HepG2 (cell line): ENCODE measurements around the gene PAIP2. TPM values are rescaled to one million over a fixed set of nuclear protein-coding genes. Genes with fewer than 3 reads are reported as not detected.

Experiments
- ATF1 ChIP-seq: IDR thresholded peaks from 2 replicates; pipeline ENCODE4 v1.6.1; 2016; ENCODE audit warnings: mild to moderate bottlenecking, control low read depth
- ATF5 ChIP-seq: sonication (generic); formaldehyde crosslinking; IDR thresholded peaks from 2 replicates; pipeline ENCODE4 v1.4.0; 2020; ENCODE audit warnings: mild to moderate bottlenecking, low read depth, missing genetic modification reagents
- CC2D1A ChIP-seq: sonication (generic); formaldehyde crosslinking; IDR thresholded peaks from 2 replicates; pipeline ENCODE4 v1.8.1; 2023; ENCODE audit warnings: mild to moderate bottlenecking, missing genetic modification reagents
- HDAC2 ChIP-seq: sonication (generic); formaldehyde crosslinking; IDR thresholded peaks from 2 replicates; pipeline ENCODE4 v1.4.0; 2020; ENCODE audit warnings: missing genetic modification reagents
- HNF4G ChIP-seq, 2 experiments: sonication (generic) in 1 of 2; formaldehyde crosslinking in 1 of 2; IDR thresholded peaks; 2 replicates each; pipeline versions ENCODE4 v1.4.0 to v1.6.1; 2011 to 2020; ENCODE audit warnings: borderline replicate concordance in 2 of 2, low read depth in 2 of 2, mild to moderate bottlenecking in 2 of 2, low read length in 1 of 2, missing genetic modification reagents in 1 of 2, moderate library complexity in 1 of 2
- HNRNPK ChIP-seq: fragments of 200-400 bp; formaldehyde crosslinking; IDR thresholded peaks from 2 replicates; pipeline ENCODE4 v1.6.1; 2018; ENCODE audit warnings: low read length, low read depth, moderate library complexity, mild to moderate bottlenecking; ENCODE audit not compliant: poor library complexity, severe bottlenecking
- HNRNPUL1 ChIP-seq: fragments of 200-400 bp; formaldehyde crosslinking; IDR thresholded peaks from 2 replicates; pipeline ENCODE4 v1.6.1; 2017; ENCODE audit warnings: low read depth, mild to moderate bottlenecking, low read length, moderate library complexity
- JUN ChIP-seq: sonication (generic); formaldehyde crosslinking; IDR thresholded peaks from 2 replicates; pipeline ENCODE4 v1.4.0; 2020; ENCODE audit warnings: mild to moderate bottlenecking, missing genetic modification reagents
- MTA1 ChIP-seq: sonication (generic); formaldehyde crosslinking; IDR thresholded peaks from 2 replicates; pipeline ENCODE4 v1.4.0; 2020; ENCODE audit warnings: missing genetic modification reagents, mild to moderate bottlenecking, borderline replicate concordance
- NPAS2 ChIP-seq: sonication (generic); formaldehyde crosslinking; IDR thresholded peaks from 2 replicates; pipeline ENCODE4 v1.8.0; 2022; ENCODE audit warnings: mild to moderate bottlenecking, missing genetic modification reagents, borderline replicate concordance
- NR2C2 ChIP-seq: sonication (generic); formaldehyde crosslinking; IDR thresholded peaks from 2 replicates; pipeline ENCODE4 v1.4.0; 2020; ENCODE audit warnings: missing genetic modification reagents, mild to moderate bottlenecking, moderate library complexity, borderline replicate concordance
- NR3C1 ChIP-seq: sonication (generic); formaldehyde crosslinking; IDR thresholded peaks from 2 replicates; pipeline ENCODE4 v1.4.0; 2020; ENCODE audit warnings: missing genetic modification reagents
- RFX3 ChIP-seq: IDR thresholded peaks from 2 replicates; pipeline ENCODE4 v1.6.1; 2016; ENCODE audit warnings: missing biosample characterization, missing genetic modification reagents
- SMARCC2 ChIP-seq: fragments of 450-650 bp; IDR thresholded peaks from 2 replicates; pipeline ENCODE4 v1.6.1; 2017; ENCODE audit warnings: antibody characterized with exemption, mild to moderate bottlenecking
- TCF12 ChIP-seq, 2 experiments: fragments of 450-650 bp in 1 of 2; sonication (generic) in 1 of 2; formaldehyde crosslinking in 1 of 2; IDR thresholded peaks; 2 replicates each; pipeline versions ENCODE4 v1.6.1 to v1.8.0; 2017 to 2022; ENCODE audit warnings: antibody characterized with exemption in 1 of 2, mild to moderate bottlenecking in 1 of 2, missing genetic modification reagents in 1 of 2, moderate library complexity in 1 of 2
- ZKSCAN5 ChIP-seq: sonication (generic); formaldehyde crosslinking; IDR thresholded peaks from 2 replicates; pipeline ENCODE4 v1.5.1; 2020; ENCODE audit warnings: mild to moderate bottlenecking, missing genetic modification reagents
- ZNF441 ChIP-seq: sonication (generic); formaldehyde crosslinking; IDR thresholded peaks from 2 replicates; pipeline ENCODE4 v1.7.0; 2021; ENCODE audit warnings: missing genetic modification reagents, borderline replicate concordance
- ZNF460 ChIP-seq: sonication (generic); formaldehyde crosslinking; IDR thresholded peaks from 2 replicates; pipeline ENCODE4 v1.5.1; 2020; ENCODE audit warnings: missing genetic modification reagents, mild to moderate bottlenecking, borderline replicate concordance
- ZNF501 ChIP-seq: sonication (generic); formaldehyde crosslinking; IDR thresholded peaks from 2 replicates; pipeline ENCODE4 v1.5.1; 2020; ENCODE audit warnings: mild to moderate bottlenecking, moderate library complexity, missing genetic modification reagents
- ZNF510 ChIP-seq: sonication (generic); formaldehyde crosslinking; IDR thresholded peaks from 2 replicates; pipeline ENCODE4 v1.4.0; 2020; ENCODE audit warnings: low read depth, mild to moderate bottlenecking, missing genetic modification reagents
- ZNF841 ChIP-seq: sonication (generic); formaldehyde crosslinking; IDR thresholded peaks from 2 replicates; pipeline ENCODE4 v1.8.1; 2023; ENCODE audit warnings: missing genetic modification reagents, borderline replicate concordance
- polyA plus RNA-seq, 8 experiments: library from polyadenylated mRNA; depleted of rRNA in 3 of 8; stranded (reverse) in 7 of 8; unstranded in 1 of 8; fragments of >200 nt; fragmentation: Illumina TruSeq in 4 of 8; extraction: Trizol in 4 of 8; gene quantifications; 2 replicates each; pipeline versions ENCODE4 v1.2.1 to v1.2.3, GENCODE V29; 2011 to 2016; ENCODE audit warnings: low read depth in 4 of 8, missing spikeins in 1 of 8, mixed read lengths in 1 of 8; ENCODE audit not compliant: insufficient read depth in 1 of 8
- total RNA-seq, 5 experiments: library from RNA; depleted of rRNA; stranded (reverse); fragments of >200 nt; fragmentation: Illumina TruSeq; extraction: Trizol; gene quantifications; 2 replicates each; pipeline ENCODE4 v1.2.3, GENCODE V29; 2016; ENCODE audit warnings: low read depth in 1 of 5
- TF ChIP-seq, protein P1 (sequence below): sonication (generic); formaldehyde crosslinking; IDR thresholded peaks from 2 replicates; pipeline ENCODE4 v1.5.1; 2020; ENCODE audit warnings: mild to moderate bottlenecking, missing genetic modification reagents
- TF ChIP-seq, protein P2 (sequence below): sonication (generic); formaldehyde crosslinking; IDR thresholded peaks from 2 replicates; pipeline ENCODE4 v1.5.0; 2020; ENCODE audit warnings: mild to moderate bottlenecking, missing genetic modification reagents, moderate library complexity

The PAIP2 gene
- total and polyA plus RNA-seq, 2 of the 13 experiments (the other 11 are each of a cell fraction or from before 2014, with no cell fraction given), result 61.5 to 76.3 TPM

DNA sequence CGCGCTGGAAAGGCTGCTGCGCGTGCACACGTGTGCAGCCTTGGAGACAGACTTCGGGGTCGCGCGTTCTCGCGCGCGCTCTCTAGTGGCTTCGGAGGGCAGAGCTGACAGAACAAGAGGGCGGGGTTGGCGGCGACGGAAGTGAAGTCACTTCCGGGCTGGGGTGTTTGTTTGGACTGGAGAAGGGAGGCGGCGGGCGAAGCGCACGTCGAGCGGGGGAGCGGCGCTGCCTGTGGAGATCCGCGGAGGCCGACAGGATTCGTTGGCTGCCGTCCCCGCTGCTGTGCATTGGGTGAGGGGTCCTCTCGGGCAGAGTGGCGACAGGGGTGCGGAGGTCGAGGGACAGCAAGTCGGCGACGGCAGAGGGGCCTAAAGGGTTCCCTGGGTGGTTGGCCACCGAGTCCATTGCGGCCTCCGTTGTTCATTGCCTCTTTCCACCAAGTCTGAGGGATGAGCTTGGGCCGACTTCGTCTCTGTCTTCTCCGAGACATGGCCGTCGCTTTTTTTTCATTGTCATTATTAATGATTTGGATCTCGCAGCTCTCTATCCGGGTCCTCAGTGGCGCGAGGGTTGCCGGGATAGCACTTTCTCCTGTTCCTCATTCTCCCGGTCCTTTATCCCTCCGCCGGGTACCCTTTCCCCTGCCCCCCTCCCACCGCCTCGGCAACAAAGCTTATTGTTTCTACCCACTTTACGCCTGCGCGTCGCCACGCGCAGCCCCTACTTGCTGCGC, at the start of gene PAIP2 (continued):
- TF ChIP-seq HNF4G (IDR thresholded peaks at IDR 0.05; ENCODE audit: borderline replicate concordance, low read depth, low read length) (no peak; the same call in 1 of the 2 replicates), HNF4G (CRISPR knock-in tag; IDR thresholded peaks at IDR 0.05; ENCODE audit: borderline replicate concordance, low read depth) (0 out of 2 replicates have a peak, but pooled peaks have one; percentile 34), ZNF460 (CRISPR knock-in tag) (no peak; the same call in 1 of the 2 replicates), JUN (CRISPR knock-in tag) (peak; percentile 69), NR3C1 (no peak), RFX3 (CRISPR knock-in tag) (0 out of 2 replicates have a peak, but pooled peaks have one; percentile 5), ZNF501 (peak; percentile 97), HNRNPUL1 (no peak), ATF1 (CRISPR knock-in tag) (peak; percentile 70; the same call in 1 of the 2 replicates), ZNF510 (CRISPR knock-in tag) (peak; percentile 70; the same call in 1 of the 2 replicates), HDAC2 (peak; percentile 62; the same call in 1 of the 2 replicates), NR2C2 (CRISPR knock-in tag) (peak; percentile 64), HNRNPK (peak; percentile 40), CC2D1A (CRISPR knock-in tag) (no peak), ZKSCAN5 (CRISPR knock-in tag) (no peak), NPAS2 (no peak), ZNF841 (CRISPR knock-in tag) (no peak), SMARCC2 (no peak), ZNF441 (CRISPR knock-in tag) (peak; percentile 40; the same call in 1 of the 2 replicates), MTA1 (peak; percentile 56; the same call in 1 of the 2 replicates), TCF12 (IDR thresholded peaks at IDR 0.05) (no peak), TCF12 (CRISPR knock-in tag; IDR thresholded peaks at IDR 0.05) (peak; percentile 88), ATF5 (CRISPR knock-in tag) (no peak)
- TF ChIP-seq, protein P1, sequence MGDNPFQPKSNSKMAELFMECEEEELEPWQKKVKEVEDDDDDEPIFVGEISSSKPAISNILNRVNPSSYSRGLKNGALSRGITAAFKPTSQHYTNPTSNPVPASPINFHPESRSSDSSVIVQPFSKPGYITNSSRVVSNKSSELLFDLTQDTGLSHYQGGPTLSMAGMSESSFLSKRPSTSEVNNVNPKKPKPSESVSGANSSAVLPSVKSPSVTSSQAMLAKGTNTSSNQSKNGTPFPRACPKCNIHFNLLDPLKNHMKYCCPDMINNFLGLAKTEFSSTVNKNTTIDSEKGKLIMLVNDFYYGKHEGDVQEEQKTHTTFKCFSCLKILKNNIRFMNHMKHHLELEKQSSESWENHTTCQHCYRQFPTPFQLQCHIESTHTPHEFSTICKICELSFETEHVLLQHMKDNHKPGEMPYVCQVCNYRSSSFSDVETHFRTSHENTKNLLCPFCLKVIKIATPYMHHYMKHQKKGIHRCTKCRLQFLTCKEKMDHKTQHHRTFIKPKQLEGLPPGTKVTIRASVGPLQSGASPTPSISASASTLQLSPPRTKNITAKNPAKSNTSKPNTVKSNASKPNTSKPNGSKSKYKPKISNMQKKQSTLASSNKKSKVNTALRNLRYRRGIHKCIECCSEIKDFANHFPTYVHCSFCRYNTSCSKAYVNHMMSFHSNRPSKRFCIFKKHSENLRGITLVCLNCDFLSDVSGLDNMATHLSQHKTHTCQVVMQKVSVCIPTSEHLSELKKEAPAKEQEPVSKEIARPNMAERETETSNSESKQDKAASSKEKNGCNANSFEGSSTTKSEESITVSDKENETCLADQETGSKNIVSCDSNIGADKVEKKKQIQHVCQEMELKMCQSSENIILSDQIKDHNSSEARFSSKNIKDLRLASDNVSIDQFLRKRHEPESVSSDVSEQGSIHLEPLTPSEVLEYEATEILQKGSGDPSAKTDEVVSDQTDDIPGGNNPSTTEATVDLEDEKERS (CRISPR knock-in tag), result no peak
- TF ChIP-seq, protein P2, sequence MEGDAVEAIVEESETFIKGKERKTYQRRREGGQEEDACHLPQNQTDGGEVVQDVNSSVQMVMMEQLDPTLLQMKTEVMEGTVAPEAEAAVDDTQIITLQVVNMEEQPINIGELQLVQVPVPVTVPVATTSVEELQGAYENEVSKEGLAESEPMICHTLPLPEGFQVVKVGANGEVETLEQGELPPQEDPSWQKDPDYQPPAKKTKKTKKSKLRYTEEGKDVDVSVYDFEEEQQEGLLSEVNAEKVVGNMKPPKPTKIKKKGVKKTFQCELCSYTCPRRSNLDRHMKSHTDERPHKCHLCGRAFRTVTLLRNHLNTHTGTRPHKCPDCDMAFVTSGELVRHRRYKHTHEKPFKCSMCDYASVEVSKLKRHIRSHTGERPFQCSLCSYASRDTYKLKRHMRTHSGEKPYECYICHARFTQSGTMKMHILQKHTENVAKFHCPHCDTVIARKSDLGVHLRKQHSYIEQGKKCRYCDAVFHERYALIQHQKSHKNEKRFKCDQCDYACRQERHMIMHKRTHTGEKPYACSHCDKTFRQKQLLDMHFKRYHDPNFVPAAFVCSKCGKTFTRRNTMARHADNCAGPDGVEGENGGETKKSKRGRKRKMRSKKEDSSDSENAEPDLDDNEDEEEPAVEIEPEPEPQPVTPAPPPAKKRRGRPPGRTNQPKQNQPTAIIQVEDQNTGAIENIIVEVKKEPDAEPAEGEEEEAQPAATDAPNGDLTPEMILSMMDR, result peak; percentile 96
